GM19395 (cell line): Measurements from ENCODE around the gene NGRN.

ENCODE experiments used
- ATAC-seq: cut with Tn5 transposase; IDR thresholded peaks from one replicate; pipeline ENCODE4 v1.9.1; 2021; ENCODE audit warnings: mild to moderate bottlenecking, moderate library complexity; ENCODE audit not compliant: unreplicated experiment

Gene NGRN

GRCh38 chr15:90316139-90316538 lies 50.7 kb downstream of the NGRN start:
- no peak for ATAC-seq

GRCh38 chr15:90318591-90318990 lies 53.1 kb downstream of the NGRN start:
- no peak for ATAC-seq

GRCh38 chr15:90320062-90320884 lies 54.8 kb downstream of the NGRN start:
- peak; percentile 72 for ATAC-seq

- ATAC-seq = no peak
These were observed 55.4 kb downstream of the NGRN start for GRCh38 chr15:90320885-90321278.
